CD14-positive monocyte (primary cell): ENCODE results near the gene GTF2F2. TPM values are rescaled to one million over a fixed set of nuclear protein-coding genes. Genes with fewer than 3 reads are reported as not detected.

Experiments used
- DNase-seq, 3 donors: peaks; one replicate each; pipeline ENCODE4 v3.0.0-alpha.2; 2011 to 2022
- H2AFZ ChIP-seq: 2 replicates; pipeline ENCODE4 v1.6.0; 2012; ENCODE audit warnings: mild to moderate bottlenecking, low read depth, low read length, inconsistent platforms; ENCODE audit not compliant: insufficient read depth, poor library complexity, severe bottlenecking
- H3K27ac ChIP-seq, 2 donors: 1 replicate in 1 of 2; 2 replicates in 1 of 2; pipeline ENCODE4 v1.5.1; 2012 to 2013; ENCODE audit warnings: low read length in 2 of 2, control low read depth in 1 of 2, inconsistent platforms in 1 of 2, low read depth in 1 of 2, mild to moderate bottlenecking in 1 of 2
- H3K27me3 ChIP-seq, 2 donors: one replicate each; pipeline versions ENCODE4 v1.6.0 to v1.6.1; 2011 to 2013; ENCODE audit warnings: low read length in 2 of 2; ENCODE audit not compliant: control insufficient read depth in 2 of 2, insufficient read depth in 2 of 2
- H3K36me3 ChIP-seq, 2 donors: replicated peaks in 1 of 2; 1 replicate in 1 of 2; 2 replicates in 1 of 2; pipeline versions ENCODE4 v1.5.1 to v1.6.1; 2012 to 2013; ENCODE audit warnings: low read length in 2 of 2, control low read depth in 1 of 2, inconsistent platforms in 1 of 2, mild to moderate bottlenecking in 1 of 2; ENCODE audit not compliant: insufficient read depth in 2 of 2, control insufficient read depth in 1 of 2
- H3K4me1 ChIP-seq, 2 donors: 1 replicate in 1 of 2; 2 replicates in 1 of 2; pipeline versions ENCODE4 v1.5.1 to v1.6.1; 2012 to 2013; ENCODE audit warnings: low read length in 2 of 2, control low read depth in 1 of 2, inconsistent platforms in 1 of 2, mild to moderate bottlenecking in 1 of 2, moderate library complexity in 1 of 2; ENCODE audit not compliant: insufficient read depth in 2 of 2, control insufficient read depth in 1 of 2
- H3K4me2 ChIP-seq: replicated peaks from 2 replicates; pipeline ENCODE3; 2012; ENCODE audit warnings: low read length, moderate library complexity, mild to moderate bottlenecking; ENCODE audit not compliant: poor library complexity, severe bottlenecking; ENCODE audit errors: extremely low read depth
- H3K4me3 ChIP-seq, 3 experiments: fragments of 200-600 bp in 1 of 3; sonication (generic) in 1 of 3; replicated peaks in 1 of 3; 1 replicate in 2 of 3; 2 replicates in 1 of 3; pipeline ENCODE4 v1.5.1; 2011 to 2013; ENCODE audit warnings: low read length in 3 of 3, mild to moderate bottlenecking in 3 of 3, control low read depth in 2 of 3, low read depth in 2 of 3, inconsistent platforms in 1 of 3, moderate library complexity in 1 of 3
- H3K79me2 ChIP-seq: 2 replicates; pipeline ENCODE4 v1.6.0; 2012; ENCODE audit warnings: mild to moderate bottlenecking, control low read depth, inconsistent platforms, low read length, moderate library complexity; ENCODE audit not compliant: insufficient read depth
- H3K9ac ChIP-seq: 2 replicates; pipeline ENCODE4 v1.6.0; 2017; ENCODE audit warnings: low read length, mild to moderate bottlenecking; ENCODE audit not compliant: insufficient read depth, poor library complexity, severe bottlenecking
- H3K9me3 ChIP-seq, 2 donors: replicated peaks in 1 of 2; 1 replicate in 1 of 2; 2 replicates in 1 of 2; pipeline versions ENCODE4 v1.5.1 to v1.6.1; 2012 to 2013; ENCODE audit warnings: low read length in 2 of 2, control low read depth in 1 of 2; ENCODE audit not compliant: control insufficient read depth in 1 of 2, insufficient read depth in 1 of 2
- H4K20me1 ChIP-seq: 2 replicates; pipeline ENCODE4 v1.6.0; 2012; ENCODE audit warnings: mild to moderate bottlenecking, low read length, control low read depth, moderate library complexity; ENCODE audit not compliant: insufficient read depth
- H3K27ac Mint-ChIP-seq, 7 donors: one replicate each; pipeline ENCODE4 v1.8.0; 2020; ENCODE audit warnings: mild to moderate bottlenecking in 7 of 7, mixed read lengths in 7 of 7, moderate library complexity in 6 of 7, inconsistent platforms in 2 of 7
- H3K27me3 Mint-ChIP-seq, 3 donors: one replicate each; pipeline ENCODE4 v1.8.0; 2021 to 2022; ENCODE audit warnings: low read depth in 3 of 3, mild to moderate bottlenecking in 3 of 3, mixed read lengths in 3 of 3, moderate library complexity in 3 of 3, inconsistent platforms in 1 of 3
- H3K36me3 Mint-ChIP-seq, 2 donors: one replicate each; pipeline ENCODE4 v1.8.0; 2020; ENCODE audit warnings: mixed read lengths in 2 of 2, inconsistent platforms in 1 of 2, mild to moderate bottlenecking in 1 of 2
- H3K4me1 Mint-ChIP-seq: one replicate; pipeline ENCODE4 v1.8.0; 2020; ENCODE audit warnings: mild to moderate bottlenecking, mixed read lengths
- H3K4me3 Mint-ChIP-seq, 2 donors: one replicate each; pipeline ENCODE4 v1.8.0; 2020; ENCODE audit warnings: mild to moderate bottlenecking in 2 of 2, mixed read lengths in 2 of 2, moderate library complexity in 1 of 2
- H3K9me3 Mint-ChIP-seq, 7 donors: one replicate each; pipeline ENCODE4 v1.8.0; 2020 to 2022; ENCODE audit warnings: mixed read lengths in 7 of 7, mild to moderate bottlenecking in 6 of 7, moderate library complexity in 6 of 7, inconsistent platforms in 2 of 7
- WGBS: methylation state at CpG from one replicate; pipeline ENCODE4 v1.1.5; 2013; ENCODE audit warnings: missing lambda C conversion rate; ENCODE audit not compliant: insufficient coverage; 5-methylcytosine and 5-hydroxymethylcytosine counted together
- intact Hi-C, 2 donors: fragments of 100-400 bp; cut with micrococcal nuclease; formaldehyde crosslinking; loops; one replicate each; pipeline versions ENCODE4 v1.15.0 to v1.15.1; 2023
- polyA plus RNA-seq, 3 donors: library from polyadenylated mRNA; depleted of rRNA in 1 of 3; unstranded in 2 of 3; stranded (reverse) in 1 of 3; fragments of 300-500 nt in 2 of 3; fragments of >200 nt in 1 of 3; fragmentation: Illumina TruSeq in 2 of 3; gene quantifications; 1 replicate in 2 of 3; 2 replicates in 1 of 3; pipeline ENCODE4 v1.2.3, GENCODE V29; 2012 to 2021
- TF ChIP-seq, protein P1 (sequence below): fragments of 200-600 bp; IDR thresholded peaks from one replicate; pipeline ENCODE4 v1.8.0; 2022; ENCODE audit warnings: antibody characterized with exemption, mild to moderate bottlenecking

Gene GTF2F2
- polyA plus RNA-seq, 3 donors = 8.1 to 10.4 (median 8.5) TPM

DNA sequence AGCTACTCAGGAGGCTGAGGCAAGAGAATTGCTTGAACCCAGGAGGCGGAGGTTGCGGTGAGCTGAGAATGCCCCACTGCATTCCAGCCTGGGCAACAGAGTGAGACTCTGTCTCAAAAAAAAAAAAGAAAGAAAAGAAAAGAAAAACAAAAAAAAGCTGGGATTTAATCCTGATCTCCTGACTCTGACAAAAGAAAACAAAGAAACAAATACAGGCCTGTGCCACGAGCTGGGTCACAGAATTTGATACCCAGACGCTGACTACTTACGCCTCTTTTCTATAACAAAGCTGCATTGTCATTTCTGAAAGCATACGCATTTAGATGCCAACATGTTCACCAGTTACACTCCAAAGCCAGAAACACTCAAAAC lies 18.2 kb upstream of the GTF2F2 start:
- Mint-ChIP-seq H3K4me1 (no peaks in the 10 kb centered on the region), H3K36me3 (no peaks in the 10 kb centered on the region), H3K27me3 (peaks cover 0 to 10% (median 1%) of the 10 kb centered on the region in 3 donors), H3K4me3 (no peak overlapping the region), H3K27ac (no peak overlapping the region), H3K9me3 (peaks cover 0 to 3% (median 0%) of the 10 kb centered on the region in 7 donors)
- H3K9ac ChIP-seq = no peak overlapping the region
- intact Hi-C loops = no loop called here
- no peak overlapping the region for H3K4me3 ChIP-seq
- TF ChIP-seq, protein P1, sequence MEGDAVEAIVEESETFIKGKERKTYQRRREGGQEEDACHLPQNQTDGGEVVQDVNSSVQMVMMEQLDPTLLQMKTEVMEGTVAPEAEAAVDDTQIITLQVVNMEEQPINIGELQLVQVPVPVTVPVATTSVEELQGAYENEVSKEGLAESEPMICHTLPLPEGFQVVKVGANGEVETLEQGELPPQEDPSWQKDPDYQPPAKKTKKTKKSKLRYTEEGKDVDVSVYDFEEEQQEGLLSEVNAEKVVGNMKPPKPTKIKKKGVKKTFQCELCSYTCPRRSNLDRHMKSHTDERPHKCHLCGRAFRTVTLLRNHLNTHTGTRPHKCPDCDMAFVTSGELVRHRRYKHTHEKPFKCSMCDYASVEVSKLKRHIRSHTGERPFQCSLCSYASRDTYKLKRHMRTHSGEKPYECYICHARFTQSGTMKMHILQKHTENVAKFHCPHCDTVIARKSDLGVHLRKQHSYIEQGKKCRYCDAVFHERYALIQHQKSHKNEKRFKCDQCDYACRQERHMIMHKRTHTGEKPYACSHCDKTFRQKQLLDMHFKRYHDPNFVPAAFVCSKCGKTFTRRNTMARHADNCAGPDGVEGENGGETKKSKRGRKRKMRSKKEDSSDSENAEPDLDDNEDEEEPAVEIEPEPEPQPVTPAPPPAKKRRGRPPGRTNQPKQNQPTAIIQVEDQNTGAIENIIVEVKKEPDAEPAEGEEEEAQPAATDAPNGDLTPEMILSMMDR = no peak
- no peaks in the 10 kb centered on the region for H3K79me2 ChIP-seq
- H3K27me3 ChIP-seq = no peaks in the 10 kb centered on the region
- no peak overlapping the region for H3K27ac ChIP-seq
- no peak overlapping the region for H3K4me2 ChIP-seq
- H3K36me3 ChIP-seq = no peaks in the 10 kb centered on the region
- no peak overlapping the region for H2AFZ ChIP-seq
- DNase-seq = no peak
- 90% methylated on average over 6 of the region's 6 CpGs for WGBS
- no peaks in the 10 kb centered on the region for H3K4me1 ChIP-seq
- no peaks in the 10 kb centered on the region for H3K9me3 ChIP-seq
- H4K20me1 ChIP-seq = no peaks in the 10 kb centered on the region

GRCh38 chr13:45103449-45103848 lies 16.9 kb upstream of the GTF2F2 start:
- H4K20me1 ChIP-seq = no peaks in the 10 kb centered on the region
- no peak overlapping the region for H3K4me3 ChIP-seq
- Mint-ChIP-seq H3K27ac (no peak overlapping the region), H3K36me3 (no peaks in the 10 kb centered on the region), H3K4me1 (no peaks in the 10 kb centered on the region), H3K9me3 (no peaks in the 10 kb centered on the region), H3K27me3 (peaks cover 0 to 10% (median 6%) of the 10 kb centered on the region in 3 donors), H3K4me3 (no peak overlapping the region)
- no peaks in the 10 kb centered on the region for H3K4me1 ChIP-seq
- no peak for DNase-seq
- H3K4me2 ChIP-seq = no peak overlapping the region
- TF ChIP-seq, protein P1 = no peak
- no peaks in the 10 kb centered on the region for H3K9me3 ChIP-seq
- intact Hi-C loops = no loop called here
- H3K36me3 ChIP-seq = no peaks in the 10 kb centered on the region
- WGBS = 100% methylated on average over 1 of the region's 2 CpGs
- H2AFZ ChIP-seq = no peak overlapping the region
- no peak overlapping the region for H3K27ac ChIP-seq
- no peaks in the 10 kb centered on the region for H3K79me2 ChIP-seq
- H3K9ac ChIP-seq = no peak overlapping the region
- no peaks in the 10 kb centered on the region for H3K27me3 ChIP-seq
